ENCODE data around the gene B4GALT7.
A peak's percentile ranks its signal among the peaks of the same experiment; 100 is the strongest.
"Not testable (repeated sequence)": the region's sequence is repeated elsewhere in the genome, so short reads cannot be mapped to it uniquely, and the experiment has no call there.

Gene B4GALT7, protein sequence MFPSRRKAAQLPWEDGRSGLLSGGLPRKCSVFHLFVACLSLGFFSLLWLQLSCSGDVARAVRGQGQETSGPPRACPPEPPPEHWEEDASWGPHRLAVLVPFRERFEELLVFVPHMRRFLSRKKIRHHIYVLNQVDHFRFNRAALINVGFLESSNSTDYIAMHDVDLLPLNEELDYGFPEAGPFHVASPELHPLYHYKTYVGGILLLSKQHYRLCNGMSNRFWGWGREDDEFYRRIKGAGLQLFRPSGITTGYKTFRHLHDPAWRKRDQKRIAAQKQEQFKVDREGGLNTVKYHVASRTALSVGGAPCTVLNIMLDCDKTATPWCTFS

DNA sequence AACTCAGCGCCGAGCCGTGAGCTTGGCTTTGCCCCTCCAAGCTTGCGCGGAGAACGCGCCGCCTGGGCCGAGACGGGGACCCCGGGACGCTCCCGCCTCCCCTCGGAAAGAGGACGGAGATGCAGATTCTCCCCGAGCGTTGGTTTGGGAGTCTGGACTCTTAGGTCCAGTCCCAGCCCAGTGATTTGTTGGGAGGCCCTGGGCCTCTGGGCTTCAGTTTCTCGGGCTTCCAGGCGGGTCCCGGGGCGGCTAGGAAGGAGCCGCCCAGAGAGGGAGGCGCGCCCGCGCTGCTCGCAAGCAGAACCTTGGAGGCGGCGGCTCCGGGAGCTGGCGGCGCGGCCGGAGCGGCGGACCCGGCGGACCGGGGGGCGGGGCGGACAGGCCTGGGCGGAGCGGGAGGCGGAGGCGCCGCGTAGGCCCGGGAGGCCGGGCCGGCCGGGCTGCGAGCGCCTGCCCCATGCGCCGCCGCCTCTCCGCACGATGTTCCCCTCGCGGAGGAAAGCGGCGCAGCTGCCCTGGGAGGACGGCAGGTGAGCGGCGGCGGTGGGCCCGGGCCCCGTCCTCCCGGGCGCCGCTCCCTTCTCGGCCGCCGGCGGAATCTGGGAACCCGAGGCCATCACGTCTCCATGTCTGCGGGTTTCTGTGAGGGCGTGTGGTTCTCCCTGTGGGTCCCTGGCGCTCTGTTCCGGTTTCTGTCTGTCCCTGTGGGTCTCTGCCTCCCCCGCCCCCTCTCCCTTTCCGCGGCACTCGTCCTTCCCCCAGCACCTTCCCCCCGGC is at the start of gene B4GALT7:
TSS of gene B4GALT7 (plus strand) at position 402 of the 777 bp plus-strand sequence. CDS start at position 481, 79 bp downstream.
- H3K27me3 Mint-ChIP-seq (ENCODE audit: low read depth): no peaks in the 10 kb centered on the region

DNA sequence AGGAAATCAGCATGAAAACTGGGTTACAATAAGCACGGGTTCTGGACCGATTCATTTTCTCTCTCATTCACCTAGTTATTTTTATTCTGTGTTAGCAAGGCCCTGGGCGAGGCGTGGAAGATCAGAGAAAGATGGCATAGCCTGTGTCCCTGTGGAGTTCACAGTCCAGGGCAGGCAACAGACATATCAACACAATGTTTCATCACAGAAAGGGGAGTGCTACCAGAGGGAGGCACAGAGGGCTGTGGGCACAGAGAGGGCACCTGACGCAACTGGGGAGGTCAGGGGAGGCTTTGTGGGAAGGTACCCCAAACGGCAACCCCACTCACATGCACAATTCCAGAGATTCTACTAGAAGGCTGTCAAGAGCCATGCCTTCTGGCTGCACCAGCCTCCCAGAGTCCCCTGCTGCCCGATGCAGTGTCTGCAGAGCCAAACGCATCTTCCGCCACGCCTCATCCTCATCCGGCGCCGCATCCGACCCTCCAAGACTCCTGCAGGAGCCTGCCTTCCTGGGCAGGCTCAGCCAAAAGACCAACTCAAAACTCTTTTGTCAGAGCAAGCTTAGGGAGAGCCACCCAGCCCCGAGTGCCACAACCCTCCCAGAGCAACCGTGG is 47.0 kb upstream of the B4GALT7 start:
- Mint-ChIP-seq H3K27me3 (ENCODE audit: low read depth) (peaks cover under 1% of the 10 kb centered on the region), H3K36me3 (ENCODE audit: low read depth) (peaks cover 9% of the 10 kb centered on the region), H3K27ac (peak overlapping the region; percentile 59), H3K9me3 (no peaks in the 10 kb centered on the region), H3K4me3 (peak overlapping the region; percentile 83), H3K4me1 (ENCODE audit: low read depth) (peaks cover 32% of the 10 kb centered on the region)

More for the DNA sequence above, at the start of gene B4GALT7:
- Mint-ChIP-seq H3K9me3 (no peaks in the 10 kb centered on the region), H3K4me1 (ENCODE audit: low read depth) (peaks cover 27% of the 10 kb centered on the region), H3K36me3 (ENCODE audit: low read depth) (peaks cover 15% of the 10 kb centered on the region), H3K27ac (peak within 1 kb of the TSS; percentile 95), H3K4me3 (peak within 1 kb of the TSS; percentile 93)

DNA sequence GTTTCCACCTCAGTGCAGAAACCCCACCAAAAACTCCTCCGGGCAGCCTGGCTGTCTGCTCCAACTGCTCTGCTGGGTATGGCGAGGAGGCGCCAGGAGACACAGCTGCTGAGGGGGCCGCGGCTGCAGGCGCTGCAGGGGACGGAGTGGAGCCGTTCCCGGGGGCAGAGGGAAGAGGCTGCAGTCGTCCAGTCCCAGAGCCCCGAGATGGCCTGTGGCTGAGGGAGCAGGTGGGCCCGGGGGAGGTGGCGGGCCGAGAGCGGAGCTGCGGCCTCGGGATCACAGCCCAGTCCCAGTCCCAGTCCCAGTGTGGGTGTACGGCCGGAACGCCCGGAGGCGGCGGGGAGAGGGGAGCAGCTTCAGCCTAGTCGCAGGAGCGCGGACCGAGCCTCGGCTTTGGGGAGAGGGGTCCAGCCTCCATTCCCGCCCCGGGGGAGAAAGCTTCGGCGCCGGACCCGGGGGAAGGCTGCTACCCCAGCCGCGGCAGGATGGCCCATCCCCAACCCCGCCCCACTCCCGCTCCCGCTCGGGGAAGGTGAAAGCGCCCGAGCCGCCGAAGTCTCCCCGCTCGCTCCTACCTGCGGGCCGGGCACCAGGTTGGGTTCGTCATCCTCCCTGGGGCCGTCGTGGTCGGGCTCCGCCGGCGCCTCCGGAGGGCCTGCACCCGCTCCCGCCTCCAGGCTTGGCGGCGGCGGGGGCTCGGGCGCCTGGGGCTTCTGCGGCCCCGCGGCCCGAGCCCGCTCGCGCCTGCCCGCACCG is 46.1 kb upstream of the B4GALT7 start:
- no peak overlapping the region for H3K27ac Mint-ChIP-seq
- H3K27me3 Mint-ChIP-seq (ENCODE audit: low read depth): peaks cover 6% of the 10 kb centered on the region
- H3K9me3 Mint-ChIP-seq: no peaks in the 10 kb centered on the region
- H3K4me3 Mint-ChIP-seq: peak overlapping the region; percentile 83
- H3K4me1 Mint-ChIP-seq (ENCODE audit: low read depth): peaks cover 33% of the 10 kb centered on the region
- peaks cover 9% of the 10 kb centered on the region for H3K36me3 Mint-ChIP-seq (ENCODE audit: low read depth)

DNA sequence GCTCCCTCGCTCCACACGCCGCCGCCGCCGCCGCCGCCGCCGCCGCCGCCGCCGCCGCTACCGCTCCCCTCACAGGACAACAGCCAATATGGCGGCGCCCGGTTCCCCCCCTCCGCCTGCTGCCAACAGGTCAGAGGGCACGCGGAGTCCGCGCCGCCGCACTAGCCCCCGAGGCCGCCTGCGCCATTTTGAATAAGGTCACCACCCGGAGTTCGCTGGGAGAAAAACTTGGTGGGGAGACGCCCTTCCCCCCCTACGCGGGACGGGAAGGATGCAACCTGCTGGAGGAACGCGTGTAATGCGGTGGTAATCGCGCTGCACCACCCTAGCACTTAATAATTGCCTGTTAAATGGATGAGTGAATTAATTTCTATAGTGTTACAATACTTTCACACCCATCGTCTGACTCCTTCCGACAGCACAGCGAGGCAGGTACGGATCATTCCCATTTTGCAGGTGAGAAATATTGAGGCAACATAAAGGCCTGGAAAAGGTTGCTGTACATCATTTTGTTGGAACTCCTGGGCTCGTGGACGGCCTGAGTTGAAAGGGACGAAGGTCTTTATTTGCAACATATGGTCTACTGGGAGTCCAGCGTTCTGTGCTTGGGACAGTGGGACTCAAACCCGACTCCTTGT is 45.3 kb upstream of the B4GALT7 start, which contains the start of gene FAM193B:
TSS of gene FAM193B (minus strand) at position 90 of the 638 bp plus-strand sequence. CDS start 105 bp downstream, outside the sequence.
- Mint-ChIP-seq H3K27ac (peak within 1 kb of the TSS; percentile 74), H3K27me3 (ENCODE audit: low read depth) (peaks cover 6% of the 10 kb centered on the region), H3K36me3 (ENCODE audit: low read depth) (peaks cover 9% of the 10 kb centered on the region), H3K9me3 (no peaks in the 10 kb centered on the region), H3K4me3 (peak within 1 kb of the TSS; percentile 85), H3K4me1 (ENCODE audit: low read depth) (peaks cover 33% of the 10 kb centered on the region)

DNA sequence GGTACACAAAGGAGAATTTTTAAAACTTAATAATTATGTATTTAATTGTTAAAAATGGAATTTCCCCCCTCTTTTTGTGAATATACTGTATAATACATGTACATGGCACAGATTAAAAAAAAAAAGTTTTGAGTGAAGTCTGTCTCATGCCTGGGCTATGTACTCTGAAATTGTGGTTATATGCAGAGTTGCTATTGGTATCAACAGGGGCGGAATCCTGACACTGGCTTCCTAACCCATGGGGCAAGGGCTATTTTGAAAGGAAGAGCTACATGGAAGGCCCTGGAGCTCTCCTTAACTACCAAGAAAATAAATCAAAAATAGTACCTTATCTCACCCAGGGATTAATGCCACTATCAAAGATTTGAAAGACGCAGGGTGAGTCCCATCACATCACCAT is 44.7 kb upstream of the B4GALT7 start:
- Mint-ChIP-seq H3K27me3 (ENCODE audit: low read depth) (peaks cover 6% of the 10 kb centered on the region), H3K4me1 (ENCODE audit: low read depth) (peaks cover 31% of the 10 kb centered on the region), H3K9me3 (no peaks in the 10 kb centered on the region), H3K27ac (no peak overlapping the region), H3K36me3 (ENCODE audit: low read depth) (peaks cover 7% of the 10 kb centered on the region), H3K4me3 (peak overlapping the region; percentile 85)

DNA sequence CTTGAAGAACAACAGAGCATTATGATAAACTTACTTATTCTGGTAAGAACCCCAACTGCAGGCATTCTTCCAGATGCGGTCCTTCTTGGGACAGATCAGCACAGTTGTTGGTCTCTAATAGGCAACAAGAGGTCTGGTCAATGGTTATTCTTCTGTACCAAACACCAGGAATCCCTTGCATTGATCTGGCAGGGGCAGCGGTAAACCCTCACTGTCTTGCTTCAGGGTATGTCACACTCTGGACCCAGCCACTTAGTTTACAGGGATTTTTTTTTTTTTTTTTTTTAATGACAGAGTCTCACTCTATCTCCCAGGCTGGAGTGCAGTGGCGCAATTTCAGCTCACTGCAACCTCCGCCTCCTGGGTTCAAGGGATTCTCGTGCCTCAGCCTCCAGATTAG is 44.3 kb upstream of the B4GALT7 start:
- no peaks in the 10 kb centered on the region for H3K9me3 Mint-ChIP-seq
- H3K4me3 Mint-ChIP-seq: no peak overlapping the region
- H3K27me3 Mint-ChIP-seq (ENCODE audit: low read depth): peaks cover 6% of the 10 kb centered on the region
- H3K36me3 Mint-ChIP-seq (ENCODE audit: low read depth): peaks cover 5% of the 10 kb centered on the region
- peaks cover 30% of the 10 kb centered on the region for H3K4me1 Mint-ChIP-seq (ENCODE audit: low read depth)
- H3K27ac Mint-ChIP-seq: no peak overlapping the region

DNA sequence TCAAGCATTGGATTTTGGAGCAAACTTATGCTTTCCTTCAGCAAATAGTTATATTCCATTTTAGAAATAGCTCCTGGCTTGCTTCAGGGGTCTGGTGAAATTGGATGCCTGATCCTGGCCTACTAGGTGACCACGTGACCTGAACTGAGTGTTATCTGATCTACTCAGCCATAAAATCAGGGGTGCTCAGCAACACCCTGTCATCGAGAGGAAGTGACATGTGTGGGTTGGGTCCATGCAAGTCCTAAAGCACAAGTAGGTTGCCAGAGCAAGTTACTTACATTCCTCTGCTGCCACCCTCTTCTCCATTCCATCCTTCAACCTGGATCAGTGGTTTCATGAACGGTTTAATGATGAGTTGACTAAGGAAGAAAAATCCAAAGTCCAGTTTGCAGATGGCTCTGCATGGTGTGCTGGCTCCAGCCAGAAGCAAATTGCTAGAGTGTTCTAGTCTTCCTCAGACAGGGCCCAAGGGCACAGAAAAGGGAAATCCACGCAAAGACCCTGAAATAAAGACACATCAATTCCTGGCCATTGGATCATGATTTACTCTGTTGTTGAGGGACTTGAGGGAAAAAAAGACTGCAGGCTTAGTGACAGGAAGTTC is 42.8 kb upstream of the B4GALT7 start:
- Mint-ChIP-seq H3K4me1 (ENCODE audit: low read depth) (peaks cover 30% of the 10 kb centered on the region), H3K9me3 (no peaks in the 10 kb centered on the region), H3K36me3 (ENCODE audit: low read depth) (peaks cover 2% of the 10 kb centered on the region), H3K27me3 (ENCODE audit: low read depth) (peaks cover 6% of the 10 kb centered on the region), H3K4me3 (no peak overlapping the region), H3K27ac (no peak overlapping the region)

DNA sequence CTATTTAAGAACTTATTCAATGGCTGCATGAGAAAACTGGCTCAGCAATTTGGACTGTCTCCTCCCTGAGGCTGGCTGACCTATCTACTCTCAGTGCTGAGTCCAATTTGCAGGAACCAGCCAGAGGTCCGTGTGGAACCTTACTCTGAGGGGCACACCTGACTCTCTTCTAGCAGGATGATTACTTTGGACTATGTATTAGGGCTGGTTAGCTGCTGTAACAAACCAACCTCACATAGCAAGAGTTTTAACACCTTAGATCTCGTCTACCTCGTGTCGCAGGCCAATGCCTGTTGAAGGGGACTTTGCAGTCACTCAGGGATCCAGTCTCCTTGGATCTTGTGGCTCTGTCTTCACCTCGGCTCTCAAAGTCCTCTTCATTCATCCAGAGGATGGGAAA is 42.1 kb upstream of the B4GALT7 start:
- Mint-ChIP-seq H3K27me3 (ENCODE audit: low read depth) (peaks cover 6% of the 10 kb centered on the region), H3K9me3 (no peaks in the 10 kb centered on the region), H3K36me3 (ENCODE audit: low read depth) (peaks cover 2% of the 10 kb centered on the region), H3K4me3 (no peak overlapping the region), H3K4me1 (ENCODE audit: low read depth) (peaks cover 27% of the 10 kb centered on the region), H3K27ac (peak overlapping the region; percentile 33)

DNA sequence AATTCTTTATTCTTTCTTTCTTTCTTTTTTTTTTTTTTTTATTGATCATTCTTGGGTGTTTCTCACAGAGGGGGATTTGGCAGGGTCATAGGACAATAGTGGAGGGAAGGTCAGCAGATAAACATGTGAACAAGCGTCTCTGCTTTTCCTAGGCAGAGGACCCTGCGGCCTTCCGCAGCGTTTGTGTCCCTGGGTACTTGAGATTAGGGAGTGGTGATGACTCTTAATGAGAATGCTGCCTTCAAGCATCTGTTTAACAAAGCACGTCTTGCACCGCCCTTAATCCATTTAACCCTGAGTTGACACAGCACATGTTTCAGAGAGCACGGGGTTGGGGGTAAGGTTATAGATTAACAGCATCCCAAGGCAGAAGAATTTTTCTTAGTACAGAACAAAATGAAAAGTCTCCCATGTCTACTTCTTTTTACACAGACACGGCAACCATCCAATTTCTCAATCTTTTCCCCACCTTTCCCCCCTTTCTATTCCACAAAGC is 40.4 kb upstream of the B4GALT7 start:
- peaks cover 22% of the 10 kb centered on the region for H3K4me1 Mint-ChIP-seq (ENCODE audit: low read depth)
- H3K4me3 Mint-ChIP-seq; H3K27ac Mint-ChIP-seq; H3K27me3 Mint-ChIP-seq (ENCODE audit: low read depth); H3K36me3 Mint-ChIP-seq (ENCODE audit: low read depth); H3K9me3 Mint-ChIP-seq: not testable (repeated sequence)

DNA sequence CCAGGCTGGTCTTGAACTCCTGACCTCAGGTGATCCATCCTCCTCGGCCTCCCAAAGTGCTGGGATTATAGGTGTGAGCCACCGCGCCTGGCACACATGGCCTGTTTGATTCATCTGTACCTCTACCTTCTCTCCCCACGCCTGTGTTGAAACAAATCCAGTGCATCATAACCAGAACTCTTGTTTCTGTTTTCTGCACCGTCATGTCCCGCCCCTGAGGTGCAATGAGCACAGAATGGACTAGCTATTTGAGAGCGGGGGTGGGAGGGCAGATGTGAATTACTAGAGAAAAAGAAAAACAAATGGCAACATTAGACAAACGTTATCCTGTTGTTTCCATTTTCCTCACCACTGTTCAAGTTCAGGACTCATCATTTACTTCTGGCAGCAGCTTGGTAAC is 34.9 kb upstream of the B4GALT7 start:
- Mint-ChIP-seq H3K4me3 (no peak overlapping the region), H3K27me3 (ENCODE audit: low read depth) (peaks cover 4% of the 10 kb centered on the region), H3K27ac (no peak overlapping the region), H3K9me3 (no peaks in the 10 kb centered on the region), H3K4me1 (ENCODE audit: low read depth) (no peaks in the 10 kb centered on the region), H3K36me3 (ENCODE audit: low read depth) (peaks cover 2% of the 10 kb centered on the region)

DNA sequence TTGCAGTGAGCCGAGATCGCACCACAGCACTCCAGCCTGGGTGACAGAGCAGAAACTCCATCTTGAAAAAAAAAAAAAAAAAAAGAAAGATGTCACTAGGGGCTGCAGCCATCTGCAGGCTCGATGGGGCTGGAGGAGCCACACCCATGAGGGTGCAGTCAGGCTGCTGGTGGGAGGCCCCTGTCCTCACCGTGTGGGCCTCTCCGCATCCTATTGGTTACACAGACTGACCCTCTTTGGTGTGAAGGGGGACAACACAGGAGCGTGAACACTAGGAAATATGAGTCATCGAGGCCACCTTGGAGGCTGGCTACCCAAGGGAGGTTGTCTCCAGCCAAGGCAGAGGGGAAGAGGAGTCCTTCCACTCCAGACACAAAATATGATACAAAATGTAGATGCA is 31.6 kb upstream of the B4GALT7 start:
- Mint-ChIP-seq H3K4me3 (no peak overlapping the region), H3K9me3 (no peaks in the 10 kb centered on the region), H3K27me3 (ENCODE audit: low read depth) (peaks cover 4% of the 10 kb centered on the region), H3K27ac (no peak overlapping the region), H3K4me1 (ENCODE audit: low read depth) (no peaks in the 10 kb centered on the region), H3K36me3 (ENCODE audit: low read depth) (peaks cover 2% of the 10 kb centered on the region)

DNA sequence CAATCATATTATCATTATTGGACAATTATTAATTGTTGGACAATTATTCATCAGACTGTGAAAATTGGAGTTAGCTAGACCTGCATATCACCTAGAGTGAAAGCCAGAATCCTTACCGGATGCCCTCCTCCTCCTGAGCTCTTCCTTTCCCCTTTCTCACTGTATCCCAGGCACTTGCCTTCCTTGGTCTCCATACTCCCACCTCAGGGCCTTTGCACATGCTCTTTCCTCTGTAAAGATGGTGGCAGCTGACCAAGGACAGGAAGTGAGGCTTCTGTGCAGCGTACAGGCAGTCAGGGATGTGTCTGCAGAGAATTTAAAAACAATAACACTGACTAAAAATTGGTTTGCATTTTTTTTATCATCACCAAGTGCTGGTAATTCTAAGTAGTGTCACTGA is 30.0 kb upstream of the B4GALT7 start:
- H3K9me3 Mint-ChIP-seq: no peaks in the 10 kb centered on the region
- H3K27ac Mint-ChIP-seq: no peak overlapping the region

DNA sequence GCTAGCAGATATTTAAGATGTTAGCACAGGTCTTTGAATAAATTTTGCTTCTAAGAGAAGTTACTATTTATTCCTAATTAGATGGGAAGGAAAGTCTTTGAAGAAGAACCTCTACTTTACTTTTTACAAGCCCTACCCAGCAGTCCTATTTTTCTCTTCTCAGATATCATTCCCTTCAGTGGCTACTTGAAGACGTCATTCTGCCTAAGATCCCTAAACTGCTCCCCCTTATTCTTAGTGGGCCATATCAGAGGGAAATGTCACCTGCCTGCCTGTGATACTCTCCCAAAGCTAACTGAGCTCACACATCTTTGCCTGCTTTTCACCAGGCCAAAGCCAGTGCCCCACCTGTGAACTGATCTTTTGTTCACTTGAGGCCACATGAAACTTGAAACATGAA is 24.4 kb upstream of the B4GALT7 start:
- Mint-ChIP-seq H3K4me3 (no peak overlapping the region), H3K27me3 (ENCODE audit: low read depth) (peaks cover 4% of the 10 kb centered on the region), H3K36me3 (ENCODE audit: low read depth) (no peaks in the 10 kb centered on the region), H3K9me3 (no peaks in the 10 kb centered on the region), H3K4me1 (ENCODE audit: low read depth) (no peaks in the 10 kb centered on the region), H3K27ac (no peak overlapping the region)

More for the DNA sequence above, 30.0 kb upstream of the B4GALT7 start:
- Mint-ChIP-seq H3K4me1 (ENCODE audit: low read depth) (no peaks in the 10 kb centered on the region), H3K27me3 (ENCODE audit: low read depth) (peaks cover 4% of the 10 kb centered on the region), H3K36me3 (ENCODE audit: low read depth) (peaks cover 2% of the 10 kb centered on the region), H3K4me3 (no peak overlapping the region)

All from T-helper 1 cell treated with Interleukin-12 subunit alpha and Interleukin-12 subunit beta and Interleukin-4 antibody, amounts not matched to agents 30 μg/mL and 1 μg/mL, for 36 hours (primary cell).